Measurements from ENCODE around the gene SCAND1.
"Not testable (repeated sequence)": the region's sequence is repeated elsewhere in the genome, so short reads cannot be mapped to it uniquely, and the experiment has no call there.

Gene SCAND1

DNA sequence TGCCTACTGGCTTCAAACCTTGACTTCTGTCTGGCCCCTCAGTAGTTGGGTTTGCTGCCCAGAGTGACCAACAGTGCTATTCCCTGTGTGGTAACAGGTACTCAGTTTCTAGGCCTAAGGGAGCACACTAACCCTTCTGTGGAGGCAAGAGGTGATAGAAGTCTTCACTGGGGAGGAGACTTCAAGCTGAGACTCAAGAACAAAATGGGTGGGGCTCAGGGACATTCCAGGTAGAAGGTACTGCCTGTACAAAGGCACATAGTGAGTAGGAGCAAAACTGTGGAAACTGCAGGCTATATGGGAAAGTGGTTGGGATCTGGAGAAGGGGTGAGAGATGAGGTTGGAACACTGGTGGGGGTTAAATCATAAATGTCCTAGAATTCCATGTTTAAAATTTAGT, 2.3 kb upstream of the SCAND1 start:
- no peak for DNase-seq

DNA sequence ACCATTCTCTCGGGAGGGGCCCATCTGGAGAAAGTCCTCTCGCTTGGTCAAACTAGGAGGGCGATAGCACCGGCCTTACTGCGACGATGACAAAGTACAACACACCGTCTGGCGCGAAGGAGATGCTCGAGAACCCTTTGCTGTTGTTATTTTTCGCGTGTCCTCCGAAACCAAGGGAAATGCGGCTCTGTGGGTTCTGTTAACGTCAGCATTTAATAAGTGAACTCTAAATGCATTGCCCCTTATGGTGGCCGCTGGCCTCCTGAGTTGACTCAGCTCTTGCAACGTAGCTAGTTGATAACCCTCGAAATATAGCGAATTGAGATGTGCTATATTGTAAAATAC, 577 bp upstream of the SCAND1 start:
- peak; percentile 14 for DNase-seq

DNA sequence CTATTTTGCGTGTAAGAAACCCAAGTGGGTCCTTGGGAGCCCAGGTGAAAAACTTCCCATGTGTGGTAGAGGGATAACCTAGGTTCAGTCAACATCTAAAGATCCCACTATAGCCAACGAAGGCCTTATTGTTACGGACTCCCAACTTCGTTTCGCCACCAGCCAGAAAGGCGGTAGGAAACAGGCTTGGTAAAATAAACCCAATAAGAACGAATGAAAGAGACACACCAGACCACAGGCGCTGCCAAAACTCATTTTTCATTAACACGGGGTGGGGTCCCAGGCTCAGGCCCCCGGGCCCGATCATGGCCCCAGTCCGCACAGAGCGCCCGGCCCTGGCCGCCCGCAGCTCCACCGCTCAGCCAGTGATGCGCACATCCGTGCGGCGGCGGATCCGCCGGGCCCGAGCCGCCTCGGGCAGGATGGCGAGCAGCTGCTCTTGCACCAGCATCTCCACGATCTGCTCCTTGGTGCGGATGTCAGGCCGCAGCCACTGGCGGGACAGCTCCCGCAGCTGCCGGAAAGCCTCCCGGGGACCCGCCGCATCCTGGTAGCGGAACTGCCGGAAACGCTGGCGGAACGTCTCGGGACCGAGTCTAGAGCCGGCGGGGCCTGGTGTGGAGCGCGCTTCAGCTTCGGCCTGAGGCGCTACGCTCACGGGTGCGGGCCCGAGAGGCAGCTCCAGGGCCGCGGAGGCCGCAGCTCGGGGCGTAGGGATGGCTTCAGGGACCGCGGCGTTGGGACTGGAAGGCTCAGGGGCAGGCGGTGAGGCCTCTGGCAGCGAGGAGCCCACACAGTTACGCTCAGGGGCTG, 709 bp downstream of the SCAND1 start:
- DNase-seq, result no peak

DNA sequence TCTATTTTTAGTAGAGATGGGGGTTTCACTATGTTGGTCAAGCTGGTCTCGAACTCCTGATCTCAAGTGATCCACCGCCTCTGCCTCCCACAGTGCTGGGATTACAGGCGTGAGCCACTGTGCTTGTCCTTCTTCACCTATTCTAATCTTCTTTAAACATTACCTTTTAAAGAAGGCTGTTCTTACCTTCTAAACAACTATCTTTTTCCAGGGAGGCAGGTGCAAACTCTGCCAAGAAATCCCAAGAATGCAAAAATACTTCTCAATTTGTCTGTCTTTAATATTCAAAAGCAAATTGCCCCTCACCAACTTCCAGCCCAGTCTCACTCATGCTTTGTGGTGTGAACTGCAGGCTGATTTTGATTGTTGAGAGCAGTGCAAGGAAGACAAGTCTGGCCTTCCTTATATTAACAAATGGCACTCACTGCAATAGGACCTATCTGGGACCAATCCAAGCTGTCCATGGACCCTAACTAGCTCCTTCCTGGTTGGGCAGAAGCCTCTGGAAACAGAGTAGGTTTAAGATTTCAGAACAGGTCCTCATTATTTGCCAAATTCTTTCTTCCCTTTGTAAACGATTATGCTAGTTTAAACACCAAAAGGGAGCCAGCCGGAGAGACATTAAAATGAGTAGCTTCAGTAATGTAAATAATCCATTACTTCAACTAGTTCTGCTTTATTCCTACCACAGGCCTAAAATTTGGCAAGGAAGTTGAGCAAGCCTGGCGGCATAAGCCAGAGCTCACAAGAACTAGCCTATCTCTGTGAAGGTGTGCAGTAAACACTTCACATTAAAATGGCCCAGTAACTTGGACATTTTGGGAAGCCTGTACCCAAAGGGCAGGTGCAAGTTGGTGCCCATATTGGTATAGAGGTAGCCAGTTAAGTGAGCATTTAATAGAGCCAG, 1.6 kb downstream of the SCAND1 start:
- no peak for DNase-seq

DNA sequence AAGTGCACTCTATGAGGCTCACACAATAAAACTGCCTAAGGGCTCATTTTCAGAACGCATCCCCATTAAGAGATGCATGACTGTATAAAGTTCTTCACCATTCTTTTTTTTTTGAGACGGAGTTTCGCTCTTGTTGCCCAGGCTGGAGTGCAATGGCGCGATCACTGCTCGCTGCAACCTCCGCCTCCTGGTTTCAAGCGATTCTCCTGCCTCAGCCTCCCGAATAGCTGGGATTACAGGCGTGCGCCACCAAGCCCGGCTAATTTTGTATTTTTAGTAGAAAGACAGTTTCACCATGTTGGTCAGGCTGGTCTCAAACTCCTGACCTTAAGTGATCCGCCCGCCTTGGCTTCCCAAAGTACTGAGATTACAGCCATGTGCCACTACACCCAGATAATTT, 2.2 kb downstream of the SCAND1 start:
- not testable (repeated sequence) for DNase-seq

DNA sequence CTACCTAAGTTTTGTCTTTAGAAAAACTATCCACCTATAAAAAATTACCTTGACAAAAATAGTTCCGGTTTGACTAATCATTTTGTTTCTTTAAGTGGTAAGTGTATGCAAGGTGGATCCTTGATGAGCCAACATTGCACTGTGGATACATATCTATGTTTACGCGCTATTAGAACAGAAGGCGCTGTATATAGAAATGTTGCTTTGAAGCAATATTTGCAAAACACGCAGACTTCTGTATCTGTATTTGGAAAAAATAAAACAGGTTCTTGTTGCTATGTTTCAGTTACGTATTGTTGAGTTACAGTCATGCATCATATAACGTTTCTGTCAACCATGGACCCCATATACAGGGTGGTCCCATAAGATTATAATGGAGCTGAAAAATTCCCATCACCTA, 4.2 kb downstream of the SCAND1 start:
- DNase-seq, result no peak

DNA sequence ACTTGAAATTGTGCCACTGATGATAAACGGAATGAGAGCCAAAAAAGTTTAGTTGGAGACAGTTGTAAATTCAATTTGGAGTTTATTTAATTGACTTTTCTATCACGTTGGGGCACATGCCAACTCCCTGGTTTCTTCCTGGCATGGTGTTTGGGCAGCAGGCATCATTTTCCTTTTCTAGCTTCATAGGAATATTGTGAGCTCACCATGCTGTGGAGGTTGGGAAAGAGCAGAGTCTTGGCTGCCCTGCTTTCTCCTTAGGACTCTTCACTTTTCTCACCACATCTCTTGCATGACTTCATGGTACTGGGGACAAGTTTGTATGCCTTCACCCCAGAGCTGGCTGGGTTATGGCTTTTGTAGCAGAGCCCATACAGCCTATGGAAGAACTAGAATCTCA, 6.4 kb downstream of the SCAND1 start:
- no peak for DNase-seq

DNA sequence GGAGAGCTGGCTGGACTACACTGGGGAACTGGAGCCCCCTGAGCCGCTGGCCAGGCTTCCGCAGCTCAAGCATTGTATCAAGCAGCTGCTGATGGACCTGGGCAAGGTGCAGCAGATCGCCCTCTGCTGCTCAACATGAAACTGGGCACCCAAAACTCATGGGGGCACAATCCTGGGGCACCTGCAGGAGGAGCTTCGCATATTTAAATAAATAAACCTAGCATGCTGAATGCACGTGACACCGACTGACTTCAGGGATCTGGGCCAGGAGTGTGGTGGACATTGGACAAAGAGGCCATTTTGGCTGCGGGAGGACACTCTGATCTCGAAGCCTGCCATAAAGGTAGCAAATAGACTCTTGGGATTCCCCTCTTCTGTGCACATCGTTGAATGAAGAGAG, 6.8 kb downstream of the SCAND1 start:
- DNase-seq, result peak; percentile 16

DNA sequence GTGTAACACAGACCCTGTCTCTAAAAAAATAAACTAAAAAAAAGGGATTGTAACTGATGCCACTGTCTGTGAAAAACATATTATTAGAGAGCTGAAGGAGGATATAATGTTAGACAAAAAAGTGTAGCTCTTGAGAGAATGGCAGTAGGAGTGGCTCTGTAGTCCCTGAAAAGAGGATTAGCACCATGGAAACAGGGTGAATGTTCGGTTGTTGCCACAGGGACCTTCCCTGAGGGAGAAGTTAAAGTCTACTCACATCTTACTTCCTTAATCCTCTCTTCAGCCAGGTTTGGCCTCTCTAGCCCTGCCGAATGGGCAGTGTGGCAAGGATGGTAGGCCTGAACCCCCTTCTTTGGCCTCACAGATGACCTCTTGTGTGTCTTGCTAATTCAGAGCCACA, 12.1 kb downstream of the SCAND1 start:
- no peak for DNase-seq

DNA sequence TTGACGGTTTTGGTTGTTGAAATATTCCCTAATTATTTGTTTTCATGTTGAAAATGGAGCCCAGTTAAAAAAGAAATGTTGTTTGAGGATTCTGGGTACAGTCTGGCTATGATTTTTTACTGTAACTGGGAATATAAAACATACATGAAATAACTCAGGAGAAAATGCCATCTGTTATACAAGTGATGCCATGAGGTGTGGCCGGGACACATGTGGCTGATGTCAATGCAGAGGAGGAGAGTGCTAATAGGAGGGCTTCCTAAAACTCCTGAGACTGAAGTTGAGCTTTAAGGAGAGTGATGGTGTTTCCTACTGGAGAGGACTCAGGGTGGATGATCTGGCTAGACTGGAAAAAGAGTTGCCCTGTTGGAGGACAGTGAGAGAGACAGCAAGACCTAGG, 12.7 kb downstream of the SCAND1 start:
- no peak for DNase-seq

DNA sequence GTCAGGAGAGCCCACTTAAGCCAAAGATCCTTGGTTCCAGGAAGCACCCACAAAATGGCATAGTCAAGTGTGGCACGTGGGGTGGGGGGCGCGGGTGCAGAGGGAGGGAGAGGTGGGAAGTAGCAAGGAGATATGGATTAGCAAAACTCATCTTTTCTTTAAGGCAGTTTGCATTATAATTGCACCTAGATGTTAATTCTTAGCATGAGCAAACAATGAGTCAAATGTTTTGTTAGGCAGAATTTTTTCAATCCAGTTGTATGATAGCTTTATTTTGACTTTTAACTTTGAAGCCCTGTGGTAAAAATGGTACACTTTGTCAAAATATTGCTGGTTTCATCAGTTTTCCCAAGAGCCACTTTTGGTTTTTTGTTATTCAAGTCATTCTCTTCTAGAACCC, 15.0 kb downstream of the SCAND1 start:
- no peak for DNase-seq

DNA sequence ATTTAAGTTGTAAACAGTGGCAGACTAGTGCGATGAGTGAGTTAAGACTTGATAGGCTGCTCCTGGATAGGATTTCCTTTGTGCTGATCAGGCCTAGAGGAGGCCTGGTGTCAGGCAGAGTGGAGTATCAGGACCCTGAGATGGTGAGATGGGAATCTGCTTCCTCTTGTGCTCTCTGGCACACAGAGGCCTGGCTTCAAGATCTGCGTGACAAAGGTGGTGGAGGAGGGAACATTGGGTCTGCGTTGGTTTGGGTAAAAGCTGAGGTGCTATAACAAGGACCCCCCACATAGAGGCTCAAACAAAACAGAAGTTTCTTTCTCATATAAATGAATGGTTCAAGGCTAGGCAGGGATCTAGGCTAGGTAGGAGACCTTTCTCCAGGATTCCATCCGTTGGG, 20.3 kb downstream of the SCAND1 start:
- DNase-seq, result no peak

DNA sequence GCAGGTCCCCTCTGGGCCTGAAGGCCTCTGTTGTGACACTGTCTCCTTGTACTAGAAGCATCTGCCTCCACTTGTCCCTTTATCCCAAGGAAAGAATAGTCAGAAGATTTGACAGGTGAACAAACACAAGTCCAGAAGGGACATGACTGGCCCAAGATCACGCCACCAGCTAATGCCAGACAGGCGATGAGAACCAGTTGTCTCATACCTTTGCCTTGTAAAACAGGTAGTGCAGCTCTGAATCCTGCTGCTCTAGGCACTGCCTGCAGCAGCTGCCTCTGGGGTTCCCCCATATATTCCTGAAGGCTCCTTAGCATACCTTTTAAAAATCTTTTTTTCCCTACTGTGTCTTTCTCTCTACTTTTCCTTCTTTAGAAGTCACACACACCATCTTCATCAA, 25.0 kb downstream of the SCAND1 start:
- DNase-seq, result no peak

DNA sequence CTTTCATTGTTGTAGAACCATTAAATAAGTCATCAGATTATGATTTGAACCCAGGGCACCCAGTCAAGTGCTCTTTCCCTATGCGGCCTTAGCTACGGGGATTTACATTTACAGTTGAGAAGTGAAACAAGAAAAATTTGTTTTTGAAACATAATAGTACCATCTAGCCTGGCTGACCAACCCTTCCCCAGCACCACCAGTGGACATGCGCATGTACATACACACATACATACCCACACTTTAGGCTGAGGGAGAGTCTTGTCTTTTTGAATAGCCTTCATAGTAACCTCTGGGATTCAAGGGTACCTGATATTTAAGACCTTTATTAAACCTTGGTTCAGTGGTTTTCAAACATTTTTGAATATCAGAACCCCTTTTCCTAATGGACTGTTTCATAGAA, 33.8 kb downstream of the SCAND1 start:
- DNase-seq, result no peak

DNA sequence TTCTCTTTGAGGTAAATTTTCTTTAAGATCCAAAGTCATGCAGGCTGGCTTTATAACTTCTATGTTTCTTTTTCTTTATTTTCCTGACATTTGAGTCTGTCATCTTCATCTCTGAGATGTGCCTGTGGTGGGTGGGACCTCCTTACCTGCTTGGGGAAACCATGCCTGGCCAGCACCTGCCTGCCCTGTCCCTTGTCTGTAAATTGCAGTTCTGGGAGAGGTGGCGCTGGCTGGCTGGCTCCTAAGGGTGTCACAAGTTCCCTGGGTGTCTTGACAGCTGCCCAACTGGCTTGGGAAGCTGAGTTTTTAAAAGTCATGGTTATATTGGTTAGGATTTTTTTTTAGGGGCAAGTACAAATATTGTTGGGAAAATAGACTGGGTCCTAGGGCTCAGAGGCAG, 36.3 kb downstream of the SCAND1 start:
- DNase-seq, result no peak

DNA sequence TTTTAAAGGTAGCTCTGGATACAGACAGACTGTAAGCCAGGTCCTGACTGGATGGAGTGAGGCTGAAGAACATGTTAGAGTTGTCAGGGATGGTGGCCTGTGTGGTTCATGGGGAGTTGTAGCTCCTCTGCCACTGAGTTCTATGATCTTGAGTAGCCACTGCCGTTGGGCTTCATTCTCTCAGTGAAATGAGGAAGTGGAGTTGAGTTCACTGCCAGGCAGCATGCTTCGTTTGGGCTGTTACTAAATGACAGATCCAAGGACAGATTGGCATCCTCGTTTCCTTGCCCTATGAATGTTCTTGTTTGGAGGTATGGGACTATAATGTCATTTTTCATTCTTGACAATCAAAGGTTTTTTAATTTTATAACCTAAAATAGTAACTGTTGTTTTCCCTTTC, 37.2 kb downstream of the SCAND1 start:
- DNase-seq, result no peak

DNA sequence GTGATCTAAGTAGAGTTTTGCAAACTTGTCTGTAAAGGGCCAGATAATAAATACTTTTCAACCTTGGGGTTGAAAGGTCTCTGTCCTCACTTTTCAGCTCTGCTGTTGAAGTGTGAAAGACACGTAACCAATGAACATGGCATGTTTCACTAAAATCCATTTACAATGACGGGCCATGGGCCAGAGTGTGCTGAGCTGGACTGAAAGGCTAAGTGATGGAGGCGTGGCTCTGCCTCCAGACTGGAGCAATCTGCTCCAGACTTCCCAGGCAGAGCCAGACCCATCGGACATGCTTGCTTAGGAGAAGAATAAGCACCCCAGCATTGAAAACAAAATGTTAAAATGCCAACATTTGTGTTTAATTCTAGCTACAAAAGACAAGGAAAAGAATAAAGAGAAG, 41.4 kb downstream of the SCAND1 start:
- DNase-seq, result no peak

DNA sequence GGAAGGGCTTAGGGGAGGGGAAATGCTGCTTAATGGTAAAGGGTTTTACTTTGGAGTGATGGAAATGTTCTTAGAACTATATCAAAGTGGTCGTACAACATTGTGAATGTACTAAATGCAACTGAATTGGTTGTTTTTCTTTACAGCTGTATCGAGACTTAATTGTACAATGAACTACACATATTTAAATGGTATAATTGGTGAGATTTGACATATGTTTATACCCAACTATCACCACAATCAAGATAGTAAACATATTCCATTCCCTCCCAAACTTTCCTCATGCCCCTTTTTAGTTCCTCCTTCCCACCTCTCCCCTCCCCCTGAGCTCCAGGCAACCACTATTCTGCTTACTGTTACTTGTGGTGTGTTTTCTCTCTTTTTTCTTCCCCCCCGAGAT, 44.0 kb downstream of the SCAND1 start:
- no peak for DNase-seq

DNA sequence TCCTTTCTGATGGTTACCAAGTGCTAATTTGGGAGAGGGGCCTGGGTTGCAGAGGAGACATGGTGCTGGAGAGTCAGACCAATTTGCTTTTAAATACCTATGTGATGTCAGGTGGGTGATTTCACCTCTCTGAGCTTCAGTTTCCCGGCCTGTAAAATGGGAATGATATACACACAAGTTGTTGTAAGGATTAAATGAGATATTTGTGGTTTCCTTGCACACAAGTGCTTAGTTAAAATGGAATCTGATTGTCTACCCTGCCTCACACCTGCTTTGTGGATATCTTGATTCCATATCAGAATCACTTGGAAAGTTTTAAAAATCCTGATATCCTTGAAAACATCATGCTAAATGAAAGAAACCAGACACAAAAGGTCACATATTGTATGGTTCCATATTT, 44.5 kb downstream of the SCAND1 start:
- DNase-seq, result no peak

DNA sequence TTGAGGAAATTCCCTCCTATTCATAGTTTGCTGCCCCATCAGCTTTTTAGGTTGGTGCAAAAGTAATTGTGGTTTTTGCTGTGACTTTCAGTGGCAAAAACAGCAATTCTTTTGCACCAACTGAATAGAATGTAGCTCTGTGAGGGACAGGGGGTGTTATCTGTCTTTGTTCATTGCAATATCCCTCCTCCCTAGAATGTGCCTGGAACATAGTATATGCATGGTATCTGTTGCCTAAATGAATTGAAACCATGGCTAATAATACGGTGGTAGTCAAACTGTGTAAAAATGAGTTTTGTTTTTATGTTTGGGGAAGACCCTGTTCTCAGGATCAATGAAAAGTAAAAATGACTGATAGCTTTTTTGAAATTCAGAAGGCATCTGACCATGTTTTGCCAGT, 45.1 kb downstream of the SCAND1 start:
- DNase-seq, result no peak

DNA sequence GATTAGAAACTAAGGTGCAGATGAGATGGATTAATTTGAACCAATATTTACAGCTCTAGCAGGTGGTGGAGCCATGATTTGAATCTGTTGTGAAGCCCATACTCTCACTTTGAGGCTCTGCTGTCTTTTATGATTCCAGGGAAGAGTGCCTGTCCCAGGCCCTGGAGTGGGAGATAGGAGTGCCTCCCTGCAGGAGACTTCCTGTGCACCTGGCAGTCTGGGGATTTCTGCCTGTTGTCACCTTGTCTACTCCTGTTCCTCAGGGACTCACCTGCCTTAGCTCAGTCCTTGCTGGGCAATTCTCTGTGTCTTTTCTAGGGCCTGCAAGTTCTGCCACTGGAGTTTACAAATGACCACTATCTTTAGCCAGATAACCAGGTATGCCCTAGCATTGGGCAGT, 46.3 kb downstream of the SCAND1 start:
- no peak for DNase-seq

DNA sequence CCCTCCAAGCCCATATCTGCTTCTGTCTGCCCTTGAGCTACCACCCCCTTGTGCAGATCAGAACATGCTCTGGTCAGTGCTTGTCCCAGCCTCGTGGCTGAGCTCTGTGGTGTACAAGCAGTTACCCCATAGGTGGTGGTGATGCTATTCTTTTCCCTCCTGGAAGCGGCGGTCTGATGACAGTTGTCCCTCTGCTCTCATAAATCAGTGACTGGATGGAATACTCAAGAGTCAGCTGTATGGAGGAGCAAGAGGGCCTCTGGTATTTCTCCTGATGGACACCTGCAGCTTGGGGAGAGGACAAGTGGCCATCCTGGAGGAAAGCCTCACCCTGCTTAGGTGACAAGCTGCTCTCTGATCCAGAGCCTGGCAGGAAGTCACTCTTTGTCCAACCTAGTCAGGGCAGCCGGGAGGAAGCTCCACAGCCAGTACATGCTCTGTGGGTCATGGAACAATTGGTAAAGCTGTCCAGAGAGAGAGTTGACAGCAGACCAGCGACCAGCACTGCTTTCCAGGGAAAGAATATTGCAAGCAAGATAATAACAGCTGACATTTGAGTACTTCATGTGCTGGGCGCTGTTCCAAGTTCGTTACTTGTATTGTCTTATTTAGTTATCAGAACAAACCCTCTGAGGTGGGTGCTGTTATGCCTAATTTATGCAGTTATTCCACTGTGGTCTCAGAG, 47.1 kb downstream of the SCAND1 start:
- DNase-seq, result no peak

DNA sequence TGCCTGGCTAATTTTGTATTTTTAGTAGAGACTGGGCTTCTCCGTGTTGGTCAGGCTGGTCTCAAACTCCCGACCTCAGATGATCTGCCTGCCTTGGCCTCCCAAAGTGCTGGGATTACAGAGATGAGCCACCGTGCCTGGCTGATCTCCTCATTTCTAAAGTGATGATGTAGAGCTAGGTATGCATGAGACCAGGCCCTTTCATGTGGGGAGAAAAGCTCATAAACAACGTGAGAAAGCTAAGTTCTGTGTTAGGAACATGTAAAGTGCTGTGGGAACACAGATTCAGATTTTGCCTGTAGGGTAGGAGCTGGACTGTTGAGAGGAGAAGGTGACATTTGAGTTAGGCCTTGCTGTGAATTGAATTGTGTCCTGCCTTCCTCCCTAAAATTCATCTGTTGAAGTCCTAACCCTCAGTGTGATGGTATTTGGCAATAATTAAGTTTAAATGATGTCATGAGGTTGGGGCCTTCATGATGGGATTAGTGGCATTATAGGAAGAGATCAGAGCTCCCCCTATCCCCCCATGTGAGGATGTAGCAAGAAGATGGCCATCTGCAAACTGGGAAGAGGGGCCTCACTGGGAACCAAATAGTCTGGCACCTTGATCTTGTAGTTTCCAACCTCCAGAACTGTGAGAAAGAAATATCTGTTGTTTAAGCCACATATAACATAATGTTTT, 49.2 kb downstream of the SCAND1 start:
- no peak for DNase-seq
